NCI-H2227 (cell line): ENCODE measurements around the gene ANTKMT.
"Not testable (repeated sequence)": the region's sequence is repeated elsewhere in the genome, so short reads cannot be mapped to it uniquely, and the experiment has no call there.

Source experiments
- DNase-seq: peaks from one replicate; lab custom pipeline; 2025; ENCODE audit not compliant: unreplicated experiment; lab: John Stamatoyannopoulos, UW

Gene ANTKMT

DNA sequence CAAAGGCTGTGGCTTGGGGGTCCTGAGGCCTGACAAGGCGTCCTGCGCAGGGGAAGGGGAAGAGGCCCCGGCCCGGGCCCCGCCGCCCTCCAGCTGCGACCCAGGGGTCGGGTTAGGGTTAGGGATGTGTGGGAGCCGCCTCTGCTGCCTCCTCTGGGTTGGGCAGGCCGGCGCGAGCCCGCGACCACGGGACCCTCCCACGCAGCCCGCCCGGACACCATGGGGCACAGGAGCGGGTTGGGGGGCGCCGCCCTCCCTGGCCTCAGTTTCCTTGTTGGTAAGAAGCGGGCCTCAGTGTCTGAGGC, 19.5 kb downstream of the ANTKMT start:
- no peak for DNase-seq

DNA sequence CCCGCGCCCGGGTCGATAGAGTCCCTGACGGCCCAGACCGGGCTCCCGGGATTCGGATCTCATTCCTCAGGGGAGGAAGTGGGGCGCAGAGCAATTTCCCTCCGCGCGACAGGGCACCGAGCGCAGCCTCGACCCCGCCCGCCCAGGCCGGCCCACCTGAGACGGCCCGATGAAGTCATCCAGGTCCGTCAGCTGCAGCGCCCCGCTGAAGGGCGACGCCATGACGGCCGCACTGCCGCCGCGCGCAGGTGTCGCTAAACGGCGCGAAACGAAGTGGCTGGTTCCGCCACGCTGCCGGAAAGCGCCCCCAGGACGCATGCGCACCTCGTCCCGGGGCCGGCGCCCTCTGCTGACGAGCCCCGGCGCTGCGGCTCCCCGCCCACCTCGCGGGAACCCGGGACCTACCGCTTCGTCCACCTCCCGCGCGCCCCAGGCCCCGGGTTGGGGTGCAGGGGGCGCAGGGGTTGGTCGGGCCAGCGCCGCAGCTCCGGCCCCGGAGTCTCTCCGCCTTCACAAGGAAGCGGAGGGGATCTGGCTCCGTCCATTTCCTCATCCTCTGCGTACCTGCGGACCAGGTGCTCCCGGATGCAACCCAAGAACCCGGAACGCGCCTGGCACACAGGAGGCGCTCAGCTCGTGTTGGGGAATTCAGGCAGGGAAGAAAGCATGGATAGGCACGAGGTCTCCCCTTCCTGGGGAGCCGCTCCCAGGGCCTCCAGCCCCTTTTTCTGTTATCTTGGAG, 20.0 kb downstream of the ANTKMT start, which contains the start of gene CIAO3:
TSS of gene CIAO3 (minus strand) at position 234 of the 742 bp plus-strand sequence. CDS start at position 222, 12 bp downstream.
- peak; percentile 97 for DNase-seq

DNA sequence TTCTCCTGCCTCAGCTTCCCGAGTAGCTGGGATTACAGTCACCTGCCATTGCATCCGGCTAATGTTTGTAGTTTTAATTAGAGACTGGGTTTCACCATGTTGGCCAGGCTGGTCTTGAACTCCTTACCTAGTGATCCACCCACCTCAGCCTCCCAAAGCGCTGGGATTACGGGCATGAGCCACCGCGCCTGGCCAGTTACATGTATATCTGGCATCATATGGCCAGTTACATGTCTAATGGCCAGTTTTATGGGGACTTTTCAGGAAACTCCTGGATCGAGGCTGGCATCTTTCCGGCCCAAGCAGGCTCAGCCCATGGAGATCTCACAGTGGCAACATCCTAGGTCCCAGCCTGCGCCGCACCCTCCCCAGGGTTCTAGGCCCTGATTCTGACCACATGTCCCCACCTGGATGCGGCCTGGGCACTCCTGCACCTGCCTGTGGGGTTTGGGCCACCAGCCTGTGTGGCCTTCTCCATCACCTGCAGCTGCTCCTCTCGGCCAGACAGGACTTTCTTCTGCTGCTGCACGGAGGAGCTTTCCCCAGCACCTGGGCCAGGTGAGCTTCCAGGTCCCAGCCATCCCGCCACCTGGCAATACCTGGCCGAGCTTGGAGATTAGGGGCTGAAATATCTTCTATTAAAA, 21.2 kb downstream of the ANTKMT start:
- no peak for DNase-seq

DNA sequence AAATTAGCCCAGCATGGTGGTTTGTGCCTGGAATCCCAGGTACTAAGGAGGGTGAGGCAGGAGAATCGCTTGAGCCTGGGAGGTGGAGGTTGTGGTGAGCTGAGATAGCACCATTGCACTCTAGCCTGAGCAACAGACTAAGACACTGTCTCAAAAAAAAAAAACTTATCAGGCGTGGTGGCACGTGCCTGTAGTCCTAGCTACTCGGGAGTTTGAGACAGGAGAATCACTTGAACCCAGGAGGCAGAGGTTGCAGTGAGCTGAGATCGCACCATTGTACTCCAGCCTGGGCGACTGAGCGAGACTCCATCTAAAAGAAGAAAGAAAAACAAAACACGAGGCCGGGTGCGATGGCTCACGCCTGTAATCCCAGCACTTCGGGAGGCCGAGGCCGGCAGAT, 21.9 kb downstream of the ANTKMT start:
- DNase-seq = not testable (repeated sequence)

DNA sequence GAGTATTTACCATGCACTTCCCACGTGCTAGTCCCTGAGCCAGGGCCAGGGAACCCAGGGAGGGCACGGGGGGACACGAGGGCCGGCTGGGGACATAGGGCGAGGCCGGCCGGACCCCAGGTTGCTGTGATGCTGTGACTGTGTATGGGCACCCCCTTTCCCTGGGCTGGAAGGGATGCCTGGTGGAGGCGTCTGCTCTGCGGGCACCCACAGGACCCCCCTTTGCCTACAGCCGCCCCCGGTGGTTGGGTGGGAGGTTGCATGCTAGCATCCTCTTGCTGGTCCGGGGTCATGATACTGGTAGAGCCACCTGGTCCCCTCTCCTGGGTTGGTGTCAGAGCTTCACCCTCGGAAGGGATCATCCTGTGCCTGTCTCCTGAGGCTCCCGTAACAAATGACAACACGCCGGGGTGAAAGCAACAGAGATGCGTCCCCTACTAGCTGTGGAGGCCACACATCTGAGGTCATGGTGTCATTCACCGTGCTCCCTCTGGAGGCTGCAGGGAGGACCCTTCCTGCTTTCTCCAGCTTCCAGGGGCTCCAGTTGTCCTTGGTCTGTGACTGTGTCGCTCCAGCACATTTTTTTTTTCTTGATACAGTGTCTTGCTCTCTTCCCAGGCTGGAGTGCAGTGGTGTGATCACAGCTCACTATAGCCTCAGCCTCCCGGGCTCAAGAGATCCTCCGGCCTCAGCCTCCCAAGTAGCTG, 23.0 kb downstream of the ANTKMT start:
- no peak for DNase-seq

GRCh38 chr16:745739-746138, 24.8 kb downstream of the ANTKMT start:
- DNase-seq = peak; percentile 60

GRCh38 chr16:746637-747036, 25.7 kb downstream of the ANTKMT start:
- no peak for DNase-seq

- DNase-seq = no peak
Observed at GRCh38 chr16:747978-748746, 27.2 kb downstream of the ANTKMT start.

DNA sequence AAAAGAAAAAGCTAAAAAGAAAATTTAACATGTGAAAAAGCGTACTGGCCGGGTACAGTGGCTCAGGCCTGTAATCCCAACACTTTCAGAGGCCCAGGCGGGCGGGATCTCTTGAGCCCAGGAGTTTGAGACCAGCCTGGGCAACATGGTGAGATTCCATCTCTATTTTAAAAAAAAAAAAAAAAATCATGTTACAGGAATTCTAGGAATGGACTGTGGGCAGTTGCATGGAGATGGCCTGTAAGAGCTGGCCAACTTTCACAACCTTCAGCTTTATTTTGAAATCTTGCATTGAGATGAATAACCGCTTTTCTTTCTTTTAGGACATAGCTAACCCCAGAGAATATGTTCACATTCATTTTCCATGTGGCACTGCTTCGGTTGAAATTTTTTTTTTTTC, 28.1 kb downstream of the ANTKMT start:
- DNase-seq = no peak

DNA sequence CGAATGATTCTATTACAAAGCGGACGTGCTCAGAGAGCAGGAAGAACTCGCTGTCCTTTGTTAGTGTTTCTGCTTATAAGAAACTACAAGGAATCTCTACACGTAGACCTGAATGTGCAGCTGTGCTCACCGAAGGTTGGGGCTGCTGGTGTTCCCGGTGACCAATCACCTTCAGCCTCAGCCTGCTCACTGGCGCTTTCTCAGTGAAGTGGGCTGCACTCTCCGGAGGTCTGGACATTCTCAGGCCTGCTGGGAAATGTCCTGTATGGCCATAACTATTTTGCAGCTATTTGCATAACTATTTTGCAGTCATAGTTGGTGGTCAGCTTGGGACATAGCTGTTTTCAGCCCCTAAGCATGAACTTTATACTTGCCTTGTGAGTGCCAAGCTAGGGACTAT, 29.5 kb downstream of the ANTKMT start:
- DNase-seq = peak; percentile 28

DNA sequence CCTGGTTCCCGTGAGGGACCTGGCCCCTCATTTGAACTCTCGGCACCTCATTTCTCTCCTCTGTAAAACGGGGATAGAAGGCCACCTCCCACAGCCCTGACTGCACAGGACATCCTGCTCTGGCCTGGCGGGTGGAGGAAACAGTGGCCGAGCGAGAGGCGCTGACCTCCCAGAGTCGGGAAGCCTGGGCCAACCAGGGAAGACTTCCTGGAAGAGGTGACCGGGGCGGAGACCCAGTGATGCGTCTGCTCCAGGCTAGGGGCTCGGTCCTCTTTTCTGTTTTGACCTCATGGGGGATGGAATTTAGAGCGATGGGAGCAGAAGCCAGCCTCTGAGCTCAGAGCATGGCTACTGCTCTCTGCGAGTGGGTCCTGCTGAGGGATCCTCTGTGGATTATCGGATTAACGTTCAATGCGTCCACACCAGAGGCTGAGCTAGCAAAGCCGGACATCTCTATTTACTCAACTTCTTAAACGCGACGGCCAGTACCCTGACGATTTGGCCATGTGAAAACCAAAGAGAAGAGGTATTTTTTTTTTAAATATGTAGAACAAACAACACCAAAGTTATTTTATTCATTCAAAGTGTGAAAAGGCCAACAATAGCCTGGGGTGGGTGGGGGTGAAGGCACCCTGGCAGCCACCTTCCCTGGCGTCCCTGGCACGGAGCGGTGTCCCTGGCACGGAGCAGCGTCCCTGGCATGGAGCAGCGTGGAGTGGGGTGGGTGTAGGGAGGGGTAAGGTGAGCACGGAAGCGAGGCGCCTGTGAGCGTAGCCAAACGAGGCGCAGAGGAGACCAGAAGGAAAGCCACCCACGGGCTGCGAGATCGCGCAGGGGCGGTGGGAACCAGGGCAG, 30.4 kb downstream of the ANTKMT start:
- no peak for DNase-seq

- DNase-seq = no peak
Observed at GRCh38 chr16:752007-752312, 31.0 kb downstream of the ANTKMT start.

- DNase-seq = not testable (repeated sequence)
Observed at GRCh38 chr16:754121-754607, 33.2 kb downstream of the ANTKMT start.

DNA sequence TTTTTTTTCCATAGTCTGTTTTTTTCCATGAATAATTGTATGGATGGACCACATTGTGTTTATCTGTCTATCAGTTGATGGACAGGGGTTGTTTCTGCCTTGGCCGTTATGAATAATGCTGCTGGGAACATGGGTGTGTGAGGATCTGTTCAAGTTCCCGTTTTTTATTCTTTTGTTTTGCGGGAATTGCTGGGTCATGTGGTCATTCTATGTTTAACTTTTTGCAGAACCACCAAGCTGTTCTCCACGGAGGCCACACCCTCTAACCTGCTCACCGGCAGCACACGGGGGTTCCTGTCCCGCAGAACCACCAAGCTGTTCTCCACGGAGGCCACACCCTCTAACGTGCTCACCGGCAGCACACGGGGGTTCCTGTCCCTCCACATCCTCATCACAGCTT, 33.7 kb downstream of the ANTKMT start:
- no peak for DNase-seq

GRCh38 chr16:756428-756827, 35.5 kb downstream of the ANTKMT start:
- no peak for DNase-seq

GRCh38 chr16:759110-759910, 38.4 kb downstream of the ANTKMT start:
- no peak for DNase-seq

- DNase-seq = no peak
Observed at GRCh38 chr16:760065-760464, 39.1 kb downstream of the ANTKMT start.

DNA sequence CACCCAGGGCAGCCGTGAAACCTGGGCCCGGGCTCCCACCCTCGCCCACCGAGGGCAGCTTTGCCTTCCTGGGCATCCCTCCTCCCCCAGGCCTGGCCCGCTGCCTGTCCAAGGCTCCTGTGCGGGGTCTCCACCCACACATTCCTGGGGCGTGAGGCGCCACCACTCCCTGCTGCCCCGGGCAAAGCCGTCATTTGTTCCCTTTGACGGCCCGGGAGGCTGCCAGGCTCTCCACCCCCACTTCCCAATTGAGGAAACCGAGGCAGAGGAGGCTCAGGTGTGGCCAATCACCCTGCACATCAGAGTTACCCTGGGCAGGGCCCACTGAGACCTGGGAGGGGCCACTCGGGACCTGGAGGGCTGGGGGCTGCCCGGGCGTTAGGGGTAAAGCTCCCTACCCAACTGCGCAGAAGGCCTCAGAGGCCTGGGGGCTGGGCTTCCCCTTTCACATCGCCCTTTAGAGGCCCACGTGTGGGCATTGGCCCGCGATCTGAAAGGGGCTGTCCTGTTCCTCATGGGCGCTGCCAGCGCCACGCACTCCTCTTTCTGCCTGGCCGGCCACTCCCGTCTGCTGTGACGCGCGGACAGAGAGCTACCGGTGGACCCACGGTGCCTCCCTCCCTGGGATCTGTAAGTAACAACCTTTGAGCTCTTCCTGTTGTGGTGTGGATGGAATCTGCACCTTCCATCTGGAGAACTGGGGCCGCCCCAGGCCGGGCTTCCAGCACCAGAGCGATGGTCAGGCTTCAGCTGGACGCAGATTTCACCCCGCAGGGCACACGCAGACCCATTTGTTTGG, 39.8 kb downstream of the ANTKMT start, which contains the start of gene MSLN:
TSS of gene MSLN (plus strand) at position 190 of the 799 bp plus-strand sequence. CDS start 1,947 bp downstream, outside the sequence.
- DNase-seq = no peak
